Fibroblast of lung (primary cell): ENCODE results near the gene PIK3R2. TPM values are rescaled to one million over a fixed set of nuclear protein-coding genes. Genes with fewer than 3 reads are reported as not detected.

ENCODE experiments used
- DNase-seq, 2 donors: peaks; one replicate each; pipeline versions ENCODE4 v3.0.0 to v3.0.0-alpha.2; 2010; ENCODE audit warnings: low read depth in 2 of 2
- H2AFZ ChIP-seq: 2 replicates; pipeline ENCODE4 v1.5.1; 2012; ENCODE audit warnings: low read length, control low read depth, inconsistent platforms
- H3K27ac ChIP-seq: 2 replicates; pipeline ENCODE4 v1.5.1; 2011; ENCODE audit warnings: low read length, control low read depth; ENCODE audit not compliant: insufficient read depth
- H3K27me3 ChIP-seq: 2 replicates; pipeline ENCODE4 v1.5.1; 2011; ENCODE audit warnings: mild to moderate bottlenecking, low read length; ENCODE audit not compliant: control insufficient read depth, insufficient read depth
- H3K36me3 ChIP-seq: 2 replicates; pipeline ENCODE4 v1.5.1; 2011; ENCODE audit warnings: low read length; ENCODE audit not compliant: control insufficient read depth, insufficient read depth
- H3K4me1 ChIP-seq: 2 replicates; pipeline ENCODE4 v1.5.1; 2011; ENCODE audit warnings: low read length; ENCODE audit not compliant: control insufficient read depth, insufficient read depth; ENCODE audit errors: extremely low read depth
- H3K4me2 ChIP-seq: 2 replicates; pipeline ENCODE4 v1.5.1; 2011; ENCODE audit warnings: low read length, control low read depth; ENCODE audit not compliant: insufficient read depth; ENCODE audit errors: extremely low read depth
- H3K4me3 ChIP-seq, 4 experiments: fragments of 200-600 bp in 1 of 4; sonication (generic) in 1 of 4; replicated peaks in 1 of 4; 2 replicates each; pipeline ENCODE4 v1.5.1; 2011 to 2016; ENCODE audit warnings: low read length in 4 of 4, low read depth in 3 of 4, mild to moderate bottlenecking in 3 of 4, control low read depth in 2 of 4, inconsistent platforms in 1 of 4, mixed read lengths in 1 of 4; ENCODE audit not compliant: insufficient read depth in 1 of 4; ENCODE audit errors: control extremely low read depth in 1 of 4
- H3K79me2 ChIP-seq: 2 replicates; pipeline ENCODE4 v1.5.1; 2012; ENCODE audit warnings: mild to moderate bottlenecking, low read length, inconsistent platforms; ENCODE audit not compliant: control insufficient read depth, insufficient read depth
- H3K9ac ChIP-seq: 2 replicates; pipeline ENCODE4 v1.5.1; 2011; ENCODE audit warnings: mild to moderate bottlenecking, low read length, control low read depth; ENCODE audit not compliant: insufficient read depth
- H3K9me3 ChIP-seq: 2 replicates; pipeline ENCODE4 v1.5.1; 2012; ENCODE audit warnings: low read depth, low read length; ENCODE audit not compliant: control insufficient read depth, insufficient read depth
- H4K20me1 ChIP-seq: 2 replicates; pipeline ENCODE4 v1.5.1; 2011; ENCODE audit warnings: low read length; ENCODE audit not compliant: control insufficient read depth, insufficient read depth; ENCODE audit errors: extremely low read depth
- CTCF ChIP-seq, 2 donors: IDR thresholded peaks in 1 of 2; conservative IDR thresholded peaks in 1 of 2; 1 replicate in 1 of 2; 2 replicates in 1 of 2; pipeline ENCODE4 v1.5.1; 2011 to 2012; ENCODE audit warnings: low read length in 2 of 2, control low read depth in 1 of 2, inconsistent platforms in 1 of 2, low read depth in 1 of 2, mild to moderate bottlenecking in 1 of 2
- EZH2 ChIP-seq: IDR thresholded peaks from 2 replicates; pipeline ENCODE4 v1.5.1; 2012; ENCODE audit warnings: low read length, control low read depth, mild to moderate bottlenecking; ENCODE audit errors: missing control alignments
- polyA plus RNA-seq, 2 donors: library from polyadenylated mRNA; depleted of rRNA in 1 of 2; stranded (reverse) in 1 of 2; unstranded in 1 of 2; fragments of >200 nt; gene quantifications; 2 replicates each; pipeline ENCODE4 v1.2.1, GENCODE V29; 2011 to 2012; ENCODE audit warnings: missing spikeins in 1 of 2
- total RNA-seq: library from RNA; depleted of rRNA; stranded (reverse); fragments of >200 nt; gene quantifications from 2 replicates; pipeline ENCODE4 v1.2.1, GENCODE V29; 2014

PIK3R2 gene
- total and polyA plus RNA-seq, 2 donors (not counting 1 experiment from before 2014, with no cell fraction given): 10.1 to 18.4 TPM

- Histone ChIP-seq H3K36me3 (peaks cover 5% of the 10 kb centered on the region), H3K9ac (no peak overlapping the region), H3K79me2 (peaks cover 11% of the 10 kb centered on the region), H3K4me2 (no peak overlapping the region), H3K27me3 (no peaks in the 10 kb centered on the region), H2AFZ (no peak overlapping the region), H3K9me3 (no peaks in the 10 kb centered on the region), H3K4me3 (no peak overlapping the region), H3K27ac (no peak overlapping the region), H3K4me1 (peaks cover 11% of the 10 kb centered on the region), H4K20me1 (no peaks in the 10 kb centered on the region)
- no peak for DNase-seq
- TF ChIP-seq EZH2 (no peak), CTCF (conservative IDR thresholded peaks at IDR 0.05 in 1 of 2, IDR thresholded peaks at IDR 0.05 in 1 of 2; ENCODE audit: low read depth in 1 of 2, low read length in 2 of 2) (no peak)
Observed at GRCh38 chr19:18149596-18149975, 3.4 kb upstream of the PIK3R2 start.

GRCh38 chr19:18150776-18151624 is 2.0 kb upstream of the PIK3R2 start:
- no peaks in the 10 kb centered on the region for H3K27me3 ChIP-seq
- H3K4me1 ChIP-seq: peaks cover 11% of the 10 kb centered on the region
- no peaks in the 10 kb centered on the region for H4K20me1 ChIP-seq
- no peak overlapping the region for H2AFZ ChIP-seq
- H3K27ac ChIP-seq: peak overlapping the region; percentile 97
- no peak overlapping the region for H3K9ac ChIP-seq
- H3K9me3 ChIP-seq: no peaks in the 10 kb centered on the region
- no peak overlapping the region for H3K4me3 ChIP-seq
- peak overlapping the region; percentile 77 for H3K4me2 ChIP-seq
- H3K79me2 ChIP-seq: peaks cover 15% of the 10 kb centered on the region
- H3K36me3 ChIP-seq: peaks cover 10% of the 10 kb centered on the region
- no peak for DNase-seq
- TF ChIP-seq CTCF (conservative IDR thresholded peaks at IDR 0.05 in 1 of 2, IDR thresholded peaks at IDR 0.05 in 1 of 2; ENCODE audit: low read depth in 1 of 2, low read length in 2 of 2) (no peak), EZH2 (no peak)

- peak; percentile 93 to 98 for DNase-seq
- H3K9ac ChIP-seq: peak overlapping the region; percentile 89
- H3K4me2 ChIP-seq: peak overlapping the region; percentile 99
- peak overlapping the region; percentile 95 for H2AFZ ChIP-seq
- TF ChIP-seq EZH2 (no peak), CTCF (conservative IDR thresholded peaks at IDR 0.05 in 1 of 2, IDR thresholded peaks at IDR 0.05 in 1 of 2; ENCODE audit: low read depth in 1 of 2, low read length in 2 of 2) (peak; percentile 49 to 79)
- H3K4me3 ChIP-seq: peak overlapping the region; percentile 61 to 78 (median 71)
- H4K20me1 ChIP-seq: no peaks in the 10 kb centered on the region
- peak overlapping the region; percentile 97 for H3K27ac ChIP-seq
- H3K79me2 ChIP-seq: peaks cover 15% of the 10 kb centered on the region
- H3K36me3 ChIP-seq: peaks cover 7% of the 10 kb centered on the region
- no peaks in the 10 kb centered on the region for H3K27me3 ChIP-seq
- H3K4me1 ChIP-seq: peaks cover 17% of the 10 kb centered on the region
- no peaks in the 10 kb centered on the region for H3K9me3 ChIP-seq
Observed at GRCh38 chr19:18152442-18152816, 534 bp upstream of the PIK3R2 start.
